NT2/D1 (cell line): ENCODE data around the gene MVP.

ENCODE experiments used
- YY1 ChIP-seq: IDR thresholded peaks from 2 replicates; pipeline ENCODE4 v1.6.1; 2011; ENCODE audit not compliant: insufficient read length, insufficient read depth
- ZNF274 ChIP-seq: IDR thresholded peaks from 2 replicates; pipeline ENCODE4 v1.6.1; 2011; ENCODE audit warnings: mild to moderate bottlenecking, low read depth, low read length

DNA sequence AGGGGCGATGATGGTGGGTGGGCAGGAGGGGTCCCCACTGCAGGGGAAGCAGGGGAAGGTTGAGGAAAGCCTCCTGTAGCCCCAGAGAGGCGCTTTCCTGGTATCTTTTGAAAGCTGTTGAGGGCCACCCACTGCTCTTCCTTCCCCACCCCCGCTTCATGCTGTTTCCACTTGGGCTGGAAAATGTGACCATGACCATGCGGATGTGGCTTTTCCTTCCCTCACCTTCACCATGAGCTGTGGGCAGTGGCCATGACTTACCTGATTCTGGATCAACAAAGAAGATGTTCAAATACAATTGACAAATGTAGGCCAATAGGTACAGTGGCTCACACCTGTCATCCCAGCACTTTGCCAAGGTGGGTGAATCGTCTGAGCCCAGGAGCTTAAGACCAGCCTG lies 13.8 kb downstream of the MVP start:
- TF ChIP-seq ZNF274 (no peak), YY1 (no peak)
